HEK293 (cell line): ENCODE data around the gene ZNF274.

Experiments
- FEZF1 ChIP-seq: fragments of 450-650 bp; formaldehyde crosslinking; IDR thresholded peaks from 2 replicates; pipeline ENCODE4 v1.5.1; 2016; ENCODE audit warnings: missing biosample characterization, missing genetic modification characterization
- HOXD13 ChIP-seq: sonication (generic); formaldehyde crosslinking; IDR thresholded peaks from 2 replicates; pipeline ENCODE4 v1.8.0; 2022; ENCODE audit warnings: missing genetic modification reagents, borderline replicate concordance
- KLF16 ChIP-seq: fragments of 450-650 bp; formaldehyde crosslinking; IDR thresholded peaks from 2 replicates; pipeline ENCODE4 v1.5.1; 2017; ENCODE audit warnings: missing biosample characterization, missing genetic modification characterization
- KLF9 ChIP-seq: fragments of 450-650 bp; formaldehyde crosslinking; IDR thresholded peaks from 2 replicates; pipeline ENCODE4 v1.5.1; 2016; ENCODE audit warnings: missing biosample characterization, missing genetic modification characterization, low read depth
- OSR2 ChIP-seq: fragments of 450-650 bp; formaldehyde crosslinking; IDR thresholded peaks from 2 replicates; pipeline ENCODE4 v1.5.1; 2016; ENCODE audit warnings: missing biosample characterization, missing genetic modification characterization
- PRDM1 ChIP-seq: fragments of 450-650 bp; formaldehyde crosslinking; IDR thresholded peaks from 2 replicates; pipeline ENCODE4; 2016; ENCODE audit warnings: missing biosample characterization, missing genetic modification characterization
- YY2 ChIP-seq: fragments of 450-650 bp; formaldehyde crosslinking; IDR thresholded peaks from 2 replicates; pipeline ENCODE4 v1.5.1; 2016; ENCODE audit warnings: missing biosample characterization, missing genetic modification characterization
- ZBTB17 ChIP-seq: fragments of 450-650 bp; formaldehyde crosslinking; IDR thresholded peaks from 2 replicates; pipeline ENCODE4 v1.5.1; 2016; ENCODE audit warnings: missing biosample characterization, missing genetic modification characterization
- ZBTB7A ChIP-seq: fragments of 450-650 bp; formaldehyde crosslinking; IDR thresholded peaks from 2 replicates; pipeline ENCODE4 v1.5.1; 2016; ENCODE audit warnings: low read depth, missing biosample characterization, missing genetic modification characterization
- ZFP3 ChIP-seq: fragments of 450-650 bp; formaldehyde crosslinking; IDR thresholded peaks from 2 replicates; pipeline ENCODE4 v1.5.1; 2016; ENCODE audit warnings: low read depth, missing biosample characterization, missing genetic modification characterization
- ZNF10 ChIP-seq: fragments of 450-650 bp; formaldehyde crosslinking; IDR thresholded peaks from 2 replicates; pipeline ENCODE4 v1.5.1; 2017; ENCODE audit warnings: missing biosample characterization, missing genetic modification characterization
- ZNF140 ChIP-seq: fragments of 450-650 bp; formaldehyde crosslinking; IDR thresholded peaks from 2 replicates; pipeline ENCODE4 v1.5.1; 2016; ENCODE audit warnings: missing biosample characterization, missing genetic modification characterization
- ZNF155 ChIP-seq: fragments of 450-650 bp; formaldehyde crosslinking; IDR thresholded peaks from 2 replicates; pipeline ENCODE4 v1.5.1; 2016; ENCODE audit warnings: missing biosample characterization, missing genetic modification characterization
- ZNF175 ChIP-seq: fragments of 450-650 bp; formaldehyde crosslinking; IDR thresholded peaks from 2 replicates; pipeline ENCODE4 v1.5.1; 2016; ENCODE audit warnings: missing biosample characterization, missing genetic modification characterization
- ZNF221 ChIP-seq: fragments of 450-650 bp; formaldehyde crosslinking; IDR thresholded peaks from 2 replicates; pipeline ENCODE4 v1.5.1; 2017; ENCODE audit warnings: missing biosample characterization, missing genetic modification characterization, borderline replicate concordance
- ZNF292 ChIP-seq: fragments of 450-650 bp; formaldehyde crosslinking; IDR thresholded peaks from 2 replicates; pipeline ENCODE4 v1.5.1; 2016; ENCODE audit warnings: low read depth, missing biosample characterization, missing genetic modification characterization, borderline replicate concordance
- ZNF302 ChIP-seq: fragments of 450-650 bp; formaldehyde crosslinking; IDR thresholded peaks from 2 replicates; pipeline ENCODE4 v1.5.1; 2016; ENCODE audit warnings: missing biosample characterization, missing genetic modification characterization, low read depth
- ZNF404 ChIP-seq: fragments of 450-650 bp; formaldehyde crosslinking; IDR thresholded peaks from 2 replicates; pipeline ENCODE4 v1.5.1; 2017; ENCODE audit warnings: missing biosample characterization, missing genetic modification characterization
- ZNF521 ChIP-seq: fragments of 450-650 bp; formaldehyde crosslinking; IDR thresholded peaks from 2 replicates; pipeline ENCODE4 v1.5.1; 2017; ENCODE audit warnings: missing biosample characterization, mild to moderate bottlenecking, missing genetic modification characterization
- ZNF548 ChIP-seq: fragments of 450-650 bp; formaldehyde crosslinking; IDR thresholded peaks from 2 replicates; pipeline ENCODE4 v1.5.1; 2016; ENCODE audit warnings: missing biosample characterization, missing genetic modification characterization
- ZNF560 ChIP-seq: fragments of 450-650 bp; formaldehyde crosslinking; IDR thresholded peaks from 2 replicates; pipeline ENCODE4 v1.5.1; 2017; ENCODE audit warnings: missing biosample characterization, missing genetic modification characterization, borderline replicate concordance
- ZNF561 ChIP-seq: fragments of 450-650 bp; IDR thresholded peaks from 2 replicates; pipeline ENCODE4 v1.5.1; 2018; ENCODE audit warnings: missing biosample characterization, missing genetic modification characterization, borderline replicate concordance
- ZNF623 ChIP-seq: fragments of 450-650 bp; formaldehyde crosslinking; IDR thresholded peaks from 2 replicates; pipeline ENCODE4 v1.5.1; 2016; ENCODE audit warnings: missing biosample characterization, missing genetic modification characterization
- ZNF785 ChIP-seq: fragments of 450-650 bp; formaldehyde crosslinking; IDR thresholded peaks from 2 replicates; pipeline ENCODE4 v1.5.1; 2016; ENCODE audit warnings: missing biosample characterization, missing genetic modification characterization
- ZNF830 ChIP-seq: fragments of 450-650 bp; IDR thresholded peaks from 2 replicates; pipeline ENCODE4 v1.5.0; 2018; ENCODE audit warnings: missing biosample characterization, missing genetic modification characterization, low read depth, mild to moderate bottlenecking, moderate library complexity
- TF ChIP-seq, protein P1 (sequence below): fragments of 450-650 bp; IDR thresholded peaks from 2 replicates; pipeline ENCODE4 v1.5.1; 2018; ENCODE audit warnings: missing biosample characterization, missing genetic modification characterization
- TF ChIP-seq, protein P2 (sequence below): fragments of 450-650 bp; formaldehyde crosslinking; IDR thresholded peaks from 2 replicates; pipeline ENCODE4 v1.5.1; 2016; ENCODE audit warnings: missing biosample characterization, missing genetic modification characterization
- TF ChIP-seq, protein P3 (sequence below): fragments of 450-650 bp; formaldehyde crosslinking; IDR thresholded peaks from 2 replicates; pipeline ENCODE4 v1.5.1; 2017; ENCODE audit warnings: missing biosample characterization, missing genetic modification characterization
- TF ChIP-seq, protein P4 (sequence below): fragments of 450-650 bp; formaldehyde crosslinking; IDR thresholded peaks from 2 replicates; pipeline ENCODE4 v1.5.1; 2016; ENCODE audit warnings: missing biosample characterization, missing genetic modification characterization
- TF ChIP-seq, protein P5 (sequence below): fragments of 450-650 bp; formaldehyde crosslinking; IDR thresholded peaks from 2 replicates; pipeline ENCODE4 v1.5.1; 2016; ENCODE audit warnings: missing biosample characterization, missing genetic modification characterization, borderline replicate concordance

The ZNF274 gene

DNA sequence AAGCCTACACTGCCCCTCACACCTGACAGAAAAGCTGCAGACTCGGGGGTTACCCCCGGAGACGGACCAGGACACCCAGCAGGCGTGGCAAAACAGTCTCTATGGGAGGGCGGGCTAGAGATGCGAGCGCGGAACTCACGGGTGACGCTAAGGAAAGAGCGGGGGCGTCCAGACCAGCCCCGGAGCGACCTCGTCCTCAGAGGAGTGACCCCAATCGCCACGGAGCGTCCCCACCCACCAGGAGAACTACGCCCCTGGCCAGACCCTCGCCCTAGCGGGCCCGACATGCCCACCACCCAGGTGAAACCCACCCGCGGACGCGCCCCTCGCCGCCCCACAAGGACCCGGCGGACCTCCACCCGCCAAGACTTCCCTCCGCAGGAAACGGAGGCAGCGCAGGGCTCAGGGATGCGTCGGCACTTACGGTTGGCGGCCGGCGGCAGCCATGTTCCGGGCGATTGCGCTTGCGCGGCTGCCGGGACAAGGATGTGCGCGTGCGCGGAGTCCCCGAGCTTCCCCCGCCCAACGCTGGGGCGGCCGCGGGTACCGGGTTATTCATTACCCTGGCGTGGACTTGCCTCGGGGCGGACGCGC, 32.4 kb upstream of the ZNF274 start, which contains the start of gene ZNF329 (continued):
- TF ChIP-seq ZNF10 (no peak), HOXD13 (CRISPR knock-in tag) (no peak), ZNF830 (tag by site-specific recombination) (no peak), PRDM1 (tag by site-specific recombination) (no peak), ZNF221 (tag by site-specific recombination) (no peak), ZBTB17 (tag by site-specific recombination) (peak; percentile 62), ZNF548 (tag by site-specific recombination) (no peak), ZNF561 (tag by site-specific recombination) (no peak; the same call in 1 of the 2 replicates), ZNF175 (tag by site-specific recombination) (no peak), KLF9 (tag by site-specific recombination) (peak; percentile 72), ZNF785 (tag by site-specific recombination) (no peak), ZNF521 (no peak), ZNF155 (tag by site-specific recombination) (no peak), ZBTB7A (tag by site-specific recombination) (0 out of 2 replicates have a peak, but pooled peaks have one; percentile 50), FEZF1 (tag by site-specific recombination) (no peak), ZNF623 (tag by site-specific recombination) (no peak), KLF16 (tag by site-specific recombination) (0 out of 2 replicates have a peak, but pooled peaks have one; percentile 18), ZNF140 (tag by site-specific recombination) (no peak), ZNF560 (tag by site-specific recombination) (no peak), ZFP3 (tag by site-specific recombination) (no peak), ZNF404 (no peak), YY2 (tag by site-specific recombination) (peak; percentile 62), OSR2 (tag by site-specific recombination) (no peak), ZNF302 (tag by site-specific recombination) (no peak), ZNF292 (tag by site-specific recombination) (no peak)
- TF ChIP-seq, protein P1, sequence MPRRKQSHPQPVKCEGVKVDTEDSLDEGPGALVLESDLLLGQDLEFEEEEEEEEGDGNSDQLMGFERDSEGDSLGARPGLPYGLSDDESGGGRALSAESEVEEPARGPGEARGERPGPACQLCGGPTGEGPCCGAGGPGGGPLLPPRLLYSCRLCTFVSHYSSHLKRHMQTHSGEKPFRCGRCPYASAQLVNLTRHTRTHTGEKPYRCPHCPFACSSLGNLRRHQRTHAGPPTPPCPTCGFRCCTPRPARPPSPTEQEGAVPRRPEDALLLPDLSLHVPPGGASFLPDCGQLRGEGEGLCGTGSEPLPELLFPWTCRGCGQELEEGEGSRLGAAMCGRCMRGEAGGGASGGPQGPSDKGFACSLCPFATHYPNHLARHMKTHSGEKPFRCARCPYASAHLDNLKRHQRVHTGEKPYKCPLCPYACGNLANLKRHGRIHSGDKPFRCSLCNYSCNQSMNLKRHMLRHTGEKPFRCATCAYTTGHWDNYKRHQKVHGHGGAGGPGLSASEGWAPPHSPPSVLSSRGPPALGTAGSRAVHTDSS (tag by site-specific recombination), result no peak
- TF ChIP-seq, protein P2, sequence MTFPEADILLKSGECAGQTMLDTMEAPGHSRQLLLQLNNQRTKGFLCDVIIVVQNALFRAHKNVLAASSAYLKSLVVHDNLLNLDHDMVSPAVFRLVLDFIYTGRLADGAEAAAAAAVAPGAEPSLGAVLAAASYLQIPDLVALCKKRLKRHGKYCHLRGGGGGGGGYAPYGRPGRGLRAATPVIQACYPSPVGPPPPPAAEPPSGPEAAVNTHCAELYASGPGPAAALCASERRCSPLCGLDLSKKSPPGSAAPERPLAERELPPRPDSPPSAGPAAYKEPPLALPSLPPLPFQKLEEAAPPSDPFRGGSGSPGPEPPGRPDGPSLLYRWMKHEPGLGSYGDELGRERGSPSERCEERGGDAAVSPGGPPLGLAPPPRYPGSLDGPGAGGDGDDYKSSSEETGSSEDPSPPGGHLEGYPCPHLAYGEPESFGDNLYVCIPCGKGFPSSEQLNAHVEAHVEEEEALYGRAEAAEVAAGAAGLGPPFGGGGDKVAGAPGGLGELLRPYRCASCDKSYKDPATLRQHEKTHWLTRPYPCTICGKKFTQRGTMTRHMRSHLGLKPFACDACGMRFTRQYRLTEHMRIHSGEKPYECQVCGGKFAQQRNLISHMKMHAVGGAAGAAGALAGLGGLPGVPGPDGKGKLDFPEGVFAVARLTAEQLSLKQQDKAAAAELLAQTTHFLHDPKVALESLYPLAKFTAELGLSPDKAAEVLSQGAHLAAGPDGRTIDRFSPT, result peak; percentile 44; the same call in 1 of the 2 replicates
- TF ChIP-seq, protein P3, sequence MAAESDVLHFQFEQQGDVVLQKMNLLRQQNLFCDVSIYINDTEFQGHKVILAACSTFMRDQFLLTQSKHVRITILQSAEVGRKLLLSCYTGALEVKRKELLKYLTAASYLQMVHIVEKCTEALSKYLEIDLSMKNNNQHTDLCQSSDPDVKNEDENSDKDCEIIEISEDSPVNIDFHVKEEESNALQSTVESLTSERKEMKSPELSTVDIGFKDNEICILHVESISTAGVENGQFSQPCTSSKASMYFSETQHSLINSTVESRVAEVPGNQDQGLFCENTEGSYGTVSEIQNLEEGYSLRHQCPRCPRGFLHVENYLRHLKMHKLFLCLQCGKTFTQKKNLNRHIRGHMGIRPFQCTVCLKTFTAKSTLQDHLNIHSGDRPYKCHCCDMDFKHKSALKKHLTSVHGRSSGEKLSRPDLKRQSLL, result no peak
- TF ChIP-seq, protein P4, sequence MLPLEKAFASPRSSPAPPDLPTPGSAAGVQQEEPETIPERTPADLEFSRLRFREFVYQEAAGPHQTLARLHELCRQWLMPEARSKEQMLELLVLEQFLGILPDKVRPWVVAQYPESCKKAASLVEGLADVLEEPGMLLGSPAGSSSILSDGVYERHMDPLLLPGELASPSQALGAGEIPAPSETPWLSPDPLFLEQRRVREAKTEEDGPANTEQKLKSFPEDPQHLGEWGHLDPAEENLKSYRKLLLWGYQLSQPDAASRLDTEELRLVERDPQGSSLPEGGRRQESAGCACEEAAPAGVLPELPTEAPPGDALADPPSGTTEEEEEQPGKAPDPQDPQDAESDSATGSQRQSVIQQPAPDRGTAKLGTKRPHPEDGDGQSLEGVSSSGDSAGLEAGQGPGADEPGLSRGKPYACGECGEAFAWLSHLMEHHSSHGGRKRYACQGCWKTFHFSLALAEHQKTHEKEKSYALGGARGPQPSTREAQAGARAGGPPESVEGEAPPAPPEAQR, result 0 out of 2 replicates have a peak, but pooled peaks have one; percentile 34
- TF ChIP-seq, protein P5, sequence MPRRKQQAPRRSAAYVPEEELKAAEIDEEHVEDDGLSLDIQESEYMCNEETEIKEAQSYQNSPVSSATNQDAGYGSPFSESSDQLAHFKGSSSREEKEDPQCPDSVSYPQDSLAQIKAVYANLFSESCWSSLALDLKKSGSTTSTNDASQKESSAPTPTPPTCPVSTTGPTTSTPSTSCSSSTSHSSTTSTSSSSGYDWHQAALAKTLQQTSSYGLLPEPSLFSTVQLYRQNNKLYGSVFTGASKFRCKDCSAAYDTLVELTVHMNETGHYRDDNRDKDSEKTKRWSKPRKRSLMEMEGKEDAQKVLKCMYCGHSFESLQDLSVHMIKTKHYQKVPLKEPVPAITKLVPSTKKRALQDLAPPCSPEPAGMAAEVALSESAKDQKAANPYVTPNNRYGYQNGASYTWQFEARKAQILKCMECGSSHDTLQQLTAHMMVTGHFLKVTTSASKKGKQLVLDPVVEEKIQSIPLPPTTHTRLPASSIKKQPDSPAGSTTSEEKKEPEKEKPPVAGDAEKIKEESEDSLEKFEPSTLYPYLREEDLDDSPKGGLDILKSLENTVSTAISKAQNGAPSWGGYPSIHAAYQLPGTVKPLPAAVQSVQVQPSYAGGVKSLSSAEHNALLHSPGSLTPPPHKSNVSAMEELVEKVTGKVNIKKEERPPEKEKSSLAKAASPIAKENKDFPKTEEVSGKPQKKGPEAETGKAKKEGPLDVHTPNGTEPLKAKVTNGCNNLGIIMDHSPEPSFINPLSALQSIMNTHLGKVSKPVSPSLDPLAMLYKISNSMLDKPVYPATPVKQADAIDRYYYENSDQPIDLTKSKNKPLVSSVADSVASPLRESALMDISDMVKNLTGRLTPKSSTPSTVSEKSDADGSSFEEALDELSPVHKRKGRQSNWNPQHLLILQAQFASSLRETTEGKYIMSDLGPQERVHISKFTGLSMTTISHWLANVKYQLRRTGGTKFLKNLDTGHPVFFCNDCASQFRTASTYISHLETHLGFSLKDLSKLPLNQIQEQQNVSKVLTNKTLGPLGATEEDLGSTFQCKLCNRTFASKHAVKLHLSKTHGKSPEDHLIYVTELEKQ (tag by site-specific recombination), result no peak
